Fibroblast of pulmonary artery (primary cell): ENCODE data around the gene SIDT2.

ENCODE experiments used
- DNase-seq: peaks from one replicate; pipeline ENCODE4 v3.0.0-alpha.2; 2010; ENCODE audit warnings: low read depth
- H3K4me3 ChIP-seq: replicated peaks from 2 replicates; pipeline ENCODE4 v1.5.1; 2011; ENCODE audit warnings: low read depth, mild to moderate bottlenecking, control low read depth, low read length, moderate library complexity
- TF ChIP-seq, protein P1 (sequence below): IDR thresholded peaks from 2 replicates; pipeline ENCODE4 v1.5.1; 2011; ENCODE audit warnings: mild to moderate bottlenecking, control low read depth, low read length, inconsistent platforms; ENCODE audit errors: missing control alignments

SIDT2 gene

GRCh38 chr11:117189191-117189940, 10.8 kb downstream of the SIDT2 start:
- H3K4me3 ChIP-seq, result no peak overlapping the region
- TF ChIP-seq, protein P1, sequence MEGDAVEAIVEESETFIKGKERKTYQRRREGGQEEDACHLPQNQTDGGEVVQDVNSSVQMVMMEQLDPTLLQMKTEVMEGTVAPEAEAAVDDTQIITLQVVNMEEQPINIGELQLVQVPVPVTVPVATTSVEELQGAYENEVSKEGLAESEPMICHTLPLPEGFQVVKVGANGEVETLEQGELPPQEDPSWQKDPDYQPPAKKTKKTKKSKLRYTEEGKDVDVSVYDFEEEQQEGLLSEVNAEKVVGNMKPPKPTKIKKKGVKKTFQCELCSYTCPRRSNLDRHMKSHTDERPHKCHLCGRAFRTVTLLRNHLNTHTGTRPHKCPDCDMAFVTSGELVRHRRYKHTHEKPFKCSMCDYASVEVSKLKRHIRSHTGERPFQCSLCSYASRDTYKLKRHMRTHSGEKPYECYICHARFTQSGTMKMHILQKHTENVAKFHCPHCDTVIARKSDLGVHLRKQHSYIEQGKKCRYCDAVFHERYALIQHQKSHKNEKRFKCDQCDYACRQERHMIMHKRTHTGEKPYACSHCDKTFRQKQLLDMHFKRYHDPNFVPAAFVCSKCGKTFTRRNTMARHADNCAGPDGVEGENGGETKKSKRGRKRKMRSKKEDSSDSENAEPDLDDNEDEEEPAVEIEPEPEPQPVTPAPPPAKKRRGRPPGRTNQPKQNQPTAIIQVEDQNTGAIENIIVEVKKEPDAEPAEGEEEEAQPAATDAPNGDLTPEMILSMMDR, result no peak
- DNase-seq, result no peak

DNA sequence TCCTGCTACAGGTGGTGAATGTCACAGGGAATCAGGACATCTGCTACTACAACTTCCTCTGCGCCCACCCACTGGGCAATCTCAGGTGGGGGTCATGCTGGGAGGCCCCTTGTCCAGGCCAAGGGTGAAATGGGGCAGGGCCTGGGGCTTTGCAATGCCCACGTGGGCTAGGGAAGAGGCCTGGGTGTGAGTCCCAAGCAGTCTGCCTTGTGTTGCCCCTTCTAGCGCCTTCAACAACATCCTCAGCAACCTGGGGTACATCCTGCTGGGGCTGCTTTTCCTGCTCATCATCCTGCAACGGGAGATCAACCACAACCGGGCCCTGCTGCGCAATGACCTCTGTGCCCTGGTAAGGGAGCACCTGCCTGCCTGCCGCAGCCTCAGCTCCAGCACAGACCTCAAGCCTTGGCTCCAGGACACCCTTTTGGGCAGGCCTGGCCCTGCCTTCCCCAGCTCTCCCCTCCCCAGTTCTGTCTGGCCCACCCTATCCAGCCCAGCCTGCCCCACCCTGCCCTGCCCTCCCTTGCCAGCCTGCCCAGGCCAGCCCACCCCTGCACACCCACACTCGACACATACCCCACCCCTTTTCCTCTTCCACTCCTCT, 11.5 kb downstream of the SIDT2 start:
- no peak for DNase-seq
- TF ChIP-seq, protein P1, result no peak
- no peak overlapping the region for H3K4me3 ChIP-seq

DNA sequence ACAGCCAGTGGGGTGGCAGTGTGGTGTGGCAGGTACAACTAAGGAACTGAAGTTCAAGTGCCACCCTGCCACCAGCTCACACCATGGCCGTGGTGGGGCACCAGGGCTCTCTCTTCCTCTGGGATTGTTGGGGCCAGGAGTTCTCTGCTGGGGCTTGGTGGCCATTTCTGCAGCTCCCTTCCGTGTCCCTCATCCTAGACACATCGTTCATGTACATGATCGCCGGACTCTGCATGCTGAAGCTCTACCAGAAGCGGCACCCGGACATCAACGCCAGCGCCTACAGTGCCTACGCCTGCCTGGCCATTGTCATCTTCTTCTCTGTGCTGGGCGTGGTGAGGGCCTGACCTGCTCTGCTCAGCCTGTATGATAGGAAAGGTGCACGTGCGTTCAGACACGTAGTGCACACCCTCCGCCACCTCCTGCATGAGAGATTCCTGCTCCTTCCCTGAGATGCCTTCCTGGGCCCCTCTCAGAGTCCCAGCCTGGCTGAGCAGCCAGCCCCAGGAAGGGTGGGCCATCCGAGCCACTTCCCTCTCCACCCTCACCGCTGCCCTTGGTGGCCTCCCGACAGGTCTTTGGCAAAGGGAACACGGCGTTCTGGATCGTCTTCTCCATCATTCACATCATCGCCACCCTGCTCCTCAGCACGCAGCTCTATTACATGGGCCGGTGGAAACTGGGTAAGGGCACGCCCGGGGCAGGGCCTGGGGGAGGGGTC, 13.3 kb downstream of the SIDT2 start:
- DNase-seq, result no peak
- TF ChIP-seq, protein P1, result no peak
- no peak overlapping the region for H3K4me3 ChIP-seq

DNA sequence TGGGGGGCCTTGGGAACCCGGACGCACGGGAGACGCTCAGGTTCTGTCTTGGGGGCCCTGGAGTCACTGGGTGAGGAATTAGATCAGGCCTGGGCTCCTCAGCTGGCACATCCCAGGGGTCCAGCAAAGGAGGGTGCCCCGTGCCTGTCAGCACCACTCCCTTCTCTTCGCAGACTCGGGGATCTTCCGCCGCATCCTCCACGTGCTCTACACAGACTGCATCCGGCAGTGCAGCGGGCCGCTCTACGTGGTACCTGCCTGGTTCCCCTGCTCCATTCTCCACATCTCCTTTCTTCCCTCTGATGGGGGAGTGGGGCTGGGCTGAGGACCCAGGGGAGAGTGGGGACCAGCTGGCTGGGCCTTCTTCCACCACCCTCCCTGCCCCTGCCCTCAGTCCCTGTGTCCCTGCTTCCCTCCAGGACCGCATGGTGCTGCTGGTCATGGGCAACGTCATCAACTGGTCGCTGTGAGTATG, 13.9 kb downstream of the SIDT2 start:
- TF ChIP-seq, protein P1, result no peak
- DNase-seq, result no peak
- no peak overlapping the region for H3K4me3 ChIP-seq

GRCh38 chr11:117193130-117194020, 14.8 kb downstream of the SIDT2 start:
- TF ChIP-seq, protein P1, result no peak
- no peak overlapping the region for H3K4me3 ChIP-seq
- DNase-seq, result no peak

GRCh38 chr11:117194267-117194666, 15.7 kb downstream of the SIDT2 start:
- TF ChIP-seq, protein P1, result no peak
- DNase-seq, result no peak
- H3K4me3 ChIP-seq, result no peak overlapping the region
